GM19193 (cell line): Measurements from ENCODE around the gene ACTL7A.

ENCODE experiments used
- POLR2A ChIP-seq: IDR thresholded peaks from 4 replicates; pipeline ENCODE4 v1.6.1; 2011; ENCODE audit not compliant: insufficient read depth, insufficient read length; ENCODE audit errors: extremely low read depth

The ACTL7A gene

GRCh38 chr9:108863891-108864290 lies 1.8 kb downstream of the ACTL7A start:
- TF ChIP-seq POLR2A: no peak

GRCh38 chr9:108864446-108864845 lies 2.4 kb downstream of the ACTL7A start:
- no peak for TF ChIP-seq POLR2A

- TF ChIP-seq POLR2A: no peak
Measured at GRCh38 chr9:108865037-108865436, 3.0 kb downstream of the ACTL7A start.

GRCh38 chr9:108866001-108866420 lies 3.9 kb downstream of the ACTL7A start:
- no peak for TF ChIP-seq POLR2A

- no peak for TF ChIP-seq POLR2A
Measured at GRCh38 chr9:108867116-108867515, 5.0 kb downstream of the ACTL7A start.

GRCh38 chr9:108867829-108868228 lies 5.8 kb downstream of the ACTL7A start:
- TF ChIP-seq POLR2A: no peak

- no peak for TF ChIP-seq POLR2A
Measured at GRCh38 chr9:108869092-108869725, 7.1 kb downstream of the ACTL7A start.

GRCh38 chr9:108874058-108874788 lies 12.2 kb downstream of the ACTL7A start:
- TF ChIP-seq POLR2A: no peak

GRCh38 chr9:108876425-108876824 lies 14.4 kb downstream of the ACTL7A start:
- TF ChIP-seq POLR2A: no peak

GRCh38 chr9:108877524-108877923 lies 15.5 kb downstream of the ACTL7A start:
- no peak for TF ChIP-seq POLR2A

- no peak for TF ChIP-seq POLR2A
Measured at GRCh38 chr9:108880738-108881316, 18.8 kb downstream of the ACTL7A start.

GRCh38 chr9:108882052-108882888 lies 20.2 kb downstream of the ACTL7A start:
- TF ChIP-seq POLR2A: no peak

- TF ChIP-seq POLR2A: no peak
Measured at GRCh38 chr9:108883085-108883484, 21.0 kb downstream of the ACTL7A start.

- TF ChIP-seq POLR2A: no peak
Measured at GRCh38 chr9:108884701-108885100, 22.6 kb downstream of the ACTL7A start.
